Ascending aorta (tissue), 2 donors: ENCODE measurements around the gene GBP7. TPM values are rescaled to one million over a fixed set of nuclear protein-coding genes. Genes with fewer than 3 reads are reported as not detected.

Experiments used
- DNase-seq, 2 donors: peaks; one replicate each; pipeline ENCODE4 v3.0.0-alpha.2; 2019; ENCODE audit warnings: low spot score in 2 of 2
- H3K27ac ChIP-seq, 2 donors: fragments of 200-600 bp; sonication (generic); one replicate each; pipeline ENCODE4 v1.5.1; 2016 to 2017; ENCODE audit warnings: mild to moderate bottlenecking in 1 of 2
- H3K27me3 ChIP-seq: fragments of 200-600 bp; sonication (generic); one replicate; pipeline ENCODE4 v1.5.1; 2017
- H3K36me3 ChIP-seq, 2 donors: fragments of 200-600 bp; sonication (generic); one replicate each; pipeline ENCODE4 v1.5.1; 2016
- H3K4me1 ChIP-seq, 2 donors: fragments of 200-600 bp; sonication (generic); one replicate each; pipeline ENCODE4 v1.5.1; 2016 to 2017; ENCODE audit warnings: mild to moderate bottlenecking in 1 of 2
- H3K4me3 ChIP-seq, 2 donors: fragments of 200-600 bp; sonication (generic); one replicate each; pipeline ENCODE4 v1.5.1; 2016 to 2017; ENCODE audit warnings: mild to moderate bottlenecking in 1 of 2
- H3K9me3 ChIP-seq, 2 donors: fragments of 200-600 bp; sonication (generic); one replicate each; pipeline ENCODE4 v1.5.1; 2016
- CTCF ChIP-seq, 3 experiments: fragments of 200-600 bp in 2 of 3; fragments of 450-650 bp in 1 of 3; sonication (generic) in 2 of 3; IDR thresholded peaks; one replicate each; pipeline ENCODE4 v1.5.1; 2016 to 2019; ENCODE audit warnings: antibody characterized with exemption in 3 of 3, mild to moderate bottlenecking in 1 of 3, moderate library complexity in 1 of 3
- intact Hi-C: fragments of 100-400 bp; cut with DNase I; formaldehyde crosslinking; loops from one replicate; pipeline ENCODE4 v1.15.1; 2023
- total RNA-seq: library from RNA; depleted of rRNA; stranded (reverse); fragments of >200 nt; gene quantifications from one replicate; pipeline ENCODE4 v1.1.0, GENCODE V29; 2016

Gene GBP7
- total RNA-seq, 1 donor from 2014 or later = not detected

- H3K4me1 ChIP-seq = no peaks in the 10 kb centered on the region
- DNase-seq = no peak
- H3K27ac ChIP-seq = no peak overlapping the region
- H3K4me3 ChIP-seq = no peak overlapping the region
- no peaks in the 10 kb centered on the region for H3K36me3 ChIP-seq
- no peaks in the 10 kb centered on the region for H3K27me3 ChIP-seq
- no peaks in the 10 kb centered on the region for H3K9me3 ChIP-seq
- TF ChIP-seq CTCF (IDR thresholded peaks at IDR 0.05) = no peak
- intact Hi-C loops = no loop called here
Measured at GRCh38 chr1:89176971-89177370, 1.2 kb upstream of the GBP7 start.

- TF ChIP-seq CTCF (IDR thresholded peaks at IDR 0.05) = no peak
- Histone ChIP-seq H3K4me1 (no peaks in the 10 kb centered on the region), H3K36me3 (no peaks in the 10 kb centered on the region), H3K27me3 (no peaks in the 10 kb centered on the region), H3K9me3 (no peaks in the 10 kb centered on the region), H3K4me3 (no peak overlapping the region), H3K27ac (no peak overlapping the region)
- intact Hi-C loops = no loop called here
- DNase-seq = no peak
Measured at GRCh38 chr1:89174491-89174890, 1.3 kb downstream of the GBP7 start.

- H3K4me1 ChIP-seq = no peaks in the 10 kb centered on the region
- TF ChIP-seq CTCF (IDR thresholded peaks at IDR 0.05) = no peak
Measured at GRCh38 chr1:89172468-89173143, 3.2 kb downstream of the GBP7 start.

GRCh38 chr1:89171067-89171438, 4.8 kb downstream of the GBP7 start:
- no peak for TF ChIP-seq CTCF (IDR thresholded peaks at IDR 0.05)
- no peak overlapping the region for H3K4me3 ChIP-seq
- no peaks in the 10 kb centered on the region for H3K36me3 ChIP-seq
- H3K27ac ChIP-seq = no peak overlapping the region
- no peaks in the 10 kb centered on the region for H3K9me3 ChIP-seq
- H3K27me3 ChIP-seq = no peaks in the 10 kb centered on the region
- no peaks in the 10 kb centered on the region for H3K4me1 ChIP-seq
- intact Hi-C loops = no loop called here
- no peak for DNase-seq

More at GRCh38 chr1:89172468-89173143, 3.2 kb downstream of the GBP7 start:
- DNase-seq = no peak
- Histone ChIP-seq H3K27ac (no peak overlapping the region), H3K36me3 (no peaks in the 10 kb centered on the region), H3K9me3 (no peaks in the 10 kb centered on the region), H3K27me3 (no peaks in the 10 kb centered on the region), H3K4me3 (no peak overlapping the region)
- intact Hi-C loops = no loop called here

- TF ChIP-seq CTCF (IDR thresholded peaks at IDR 0.05) = no peak
- no peak overlapping the region for H3K27ac ChIP-seq
- H3K9me3 ChIP-seq = no peaks in the 10 kb centered on the region
- no peaks in the 10 kb centered on the region for H3K36me3 ChIP-seq
- no peaks in the 10 kb centered on the region for H3K4me1 ChIP-seq
- H3K4me3 ChIP-seq = no peak overlapping the region
- intact Hi-C loops = no loop called here
- H3K27me3 ChIP-seq = no peaks in the 10 kb centered on the region
- DNase-seq = no peak
Measured at GRCh38 chr1:89170170-89171066, 5.4 kb downstream of the GBP7 start.
